NCI-H345 treated with DMSO at 0.1 percent for 48 hours (cell line): ENCODE measurements around the gene GMEB1.
"Not testable (repeated sequence)": the region's sequence is repeated elsewhere in the genome, so short reads cannot be mapped to it uniquely, and the experiment has no call there.

Source experiments
- DNase-seq: peaks from one replicate; lab custom pipeline; 2025; ENCODE audit not compliant: unreplicated experiment; lab: John Stamatoyannopoulos, UW

GMEB1 gene

GRCh38 chr1:28750330-28750729 lies 81.7 kb downstream of the GMEB1 start:
- DNase-seq = no peak

- not testable (repeated sequence) for DNase-seq
Observed at GRCh38 chr1:28750771-28751294, 82.2 kb downstream of the GMEB1 start.

- DNase-seq = no peak
Observed at GRCh38 chr1:28751315-28752060, 82.9 kb downstream of the GMEB1 start.

- no peak for DNase-seq
Observed at GRCh38 chr1:28755701-28756100, 87.1 kb downstream of the GMEB1 start.

GRCh38 chr1:28756846-28757245 lies 88.3 kb downstream of the GMEB1 start:
- DNase-seq = no peak

- DNase-seq = no peak
Observed at GRCh38 chr1:28758420-28758819, 89.8 kb downstream of the GMEB1 start.

GRCh38 chr1:28759257-28759656 lies 90.7 kb downstream of the GMEB1 start:
- DNase-seq = no peak

GRCh38 chr1:28761189-28761588 lies 92.6 kb downstream of the GMEB1 start:
- DNase-seq = no peak

- DNase-seq = no peak
Observed at GRCh38 chr1:28766532-28767183, 98.1 kb downstream of the GMEB1 start.
